ENCODE data around the gene ATG101. TPM values are rescaled to one million over a fixed set of nuclear protein-coding genes. Genes with fewer than 3 reads are reported as not detected.
A peak's percentile ranks its signal among the peaks of the same experiment; 100 is the strongest.

Gene ATG101
- total and polyA plus RNA-seq, 9 of the 15 experiments (the other 6 are each of a cell fraction or from before 2014, with no cell fraction given): 2.9 to 52.4 (median 29.7) TPM

DNA sequence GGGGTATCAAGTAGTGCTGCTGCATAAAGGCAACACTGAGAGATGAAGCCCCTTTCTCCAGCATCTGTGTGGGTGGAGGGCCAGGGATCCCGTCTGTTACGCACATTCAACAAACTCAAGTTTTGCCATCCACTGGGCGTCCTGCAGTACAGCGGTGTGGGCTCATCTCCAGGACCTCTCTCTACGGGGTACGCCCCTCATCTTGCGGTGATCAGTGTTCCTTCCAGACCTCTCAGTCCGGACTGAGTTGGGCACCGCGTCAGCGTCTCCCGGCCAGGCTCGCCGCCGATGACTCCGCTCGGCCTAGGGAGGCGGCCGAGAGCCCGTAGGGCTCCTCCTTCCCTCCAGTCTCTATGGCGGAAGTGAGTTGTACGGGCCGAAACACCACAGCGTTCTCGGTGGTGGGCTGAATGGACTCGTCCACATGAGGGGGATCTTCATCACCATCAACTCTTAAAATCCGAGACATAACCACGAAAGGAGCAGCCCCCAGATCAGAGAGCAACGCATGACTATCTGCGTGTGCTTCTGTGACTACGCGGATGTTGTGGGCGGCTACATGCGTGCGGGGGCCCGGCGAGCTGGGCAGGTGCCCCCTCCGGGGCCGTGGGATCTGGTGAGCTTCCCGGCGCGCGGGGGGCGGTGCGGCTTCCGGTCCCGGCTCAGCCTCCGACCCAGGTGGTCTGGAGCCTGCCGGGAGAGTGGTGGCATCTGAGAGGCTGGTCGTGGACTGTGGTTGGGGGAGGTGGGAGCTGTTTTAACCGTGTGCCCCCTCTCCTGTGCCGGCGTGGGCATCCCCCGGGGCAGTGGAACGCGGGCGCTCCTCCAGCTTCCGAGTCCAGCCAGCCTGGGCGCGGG is at the start of gene ATG101 (continued):
- peak; percentile 83 for TF ChIP-seq FOXM1 (IDR thresholded peaks at IDR 0.05; ENCODE audit: low read depth)
- no peak for TF ChIP-seq FOXM1 (CRISPR knock-in tag; IDR thresholded peaks at IDR 0.05; ENCODE audit: low read depth)
- TF ChIP-seq ESRRB (CRISPR knock-in tag; IDR thresholded peaks at IDR 0.05; ENCODE audit: borderline replicate concordance): no peak
- TF ChIP-seq L3MBTL2 (IDR thresholded peaks at IDR 0.05): peak; percentile 48
- no peak for TF ChIP-seq CHD4 (IDR thresholded peaks at IDR 0.05; ENCODE audit: insufficient read depth, insufficient replicate concordance, low read depth, low read length, poor library complexity, severe bottlenecking)
- TF ChIP-seq HDAC6 (IDR thresholded peaks at IDR 0.05; ENCODE audit: low read depth, low read length): no peak
- no peak for TF ChIP-seq RBM25 (IDR thresholded peaks at IDR 0.05; ENCODE audit: low read depth, low read length, severe bottlenecking)
- TF ChIP-seq, protein P1, sequence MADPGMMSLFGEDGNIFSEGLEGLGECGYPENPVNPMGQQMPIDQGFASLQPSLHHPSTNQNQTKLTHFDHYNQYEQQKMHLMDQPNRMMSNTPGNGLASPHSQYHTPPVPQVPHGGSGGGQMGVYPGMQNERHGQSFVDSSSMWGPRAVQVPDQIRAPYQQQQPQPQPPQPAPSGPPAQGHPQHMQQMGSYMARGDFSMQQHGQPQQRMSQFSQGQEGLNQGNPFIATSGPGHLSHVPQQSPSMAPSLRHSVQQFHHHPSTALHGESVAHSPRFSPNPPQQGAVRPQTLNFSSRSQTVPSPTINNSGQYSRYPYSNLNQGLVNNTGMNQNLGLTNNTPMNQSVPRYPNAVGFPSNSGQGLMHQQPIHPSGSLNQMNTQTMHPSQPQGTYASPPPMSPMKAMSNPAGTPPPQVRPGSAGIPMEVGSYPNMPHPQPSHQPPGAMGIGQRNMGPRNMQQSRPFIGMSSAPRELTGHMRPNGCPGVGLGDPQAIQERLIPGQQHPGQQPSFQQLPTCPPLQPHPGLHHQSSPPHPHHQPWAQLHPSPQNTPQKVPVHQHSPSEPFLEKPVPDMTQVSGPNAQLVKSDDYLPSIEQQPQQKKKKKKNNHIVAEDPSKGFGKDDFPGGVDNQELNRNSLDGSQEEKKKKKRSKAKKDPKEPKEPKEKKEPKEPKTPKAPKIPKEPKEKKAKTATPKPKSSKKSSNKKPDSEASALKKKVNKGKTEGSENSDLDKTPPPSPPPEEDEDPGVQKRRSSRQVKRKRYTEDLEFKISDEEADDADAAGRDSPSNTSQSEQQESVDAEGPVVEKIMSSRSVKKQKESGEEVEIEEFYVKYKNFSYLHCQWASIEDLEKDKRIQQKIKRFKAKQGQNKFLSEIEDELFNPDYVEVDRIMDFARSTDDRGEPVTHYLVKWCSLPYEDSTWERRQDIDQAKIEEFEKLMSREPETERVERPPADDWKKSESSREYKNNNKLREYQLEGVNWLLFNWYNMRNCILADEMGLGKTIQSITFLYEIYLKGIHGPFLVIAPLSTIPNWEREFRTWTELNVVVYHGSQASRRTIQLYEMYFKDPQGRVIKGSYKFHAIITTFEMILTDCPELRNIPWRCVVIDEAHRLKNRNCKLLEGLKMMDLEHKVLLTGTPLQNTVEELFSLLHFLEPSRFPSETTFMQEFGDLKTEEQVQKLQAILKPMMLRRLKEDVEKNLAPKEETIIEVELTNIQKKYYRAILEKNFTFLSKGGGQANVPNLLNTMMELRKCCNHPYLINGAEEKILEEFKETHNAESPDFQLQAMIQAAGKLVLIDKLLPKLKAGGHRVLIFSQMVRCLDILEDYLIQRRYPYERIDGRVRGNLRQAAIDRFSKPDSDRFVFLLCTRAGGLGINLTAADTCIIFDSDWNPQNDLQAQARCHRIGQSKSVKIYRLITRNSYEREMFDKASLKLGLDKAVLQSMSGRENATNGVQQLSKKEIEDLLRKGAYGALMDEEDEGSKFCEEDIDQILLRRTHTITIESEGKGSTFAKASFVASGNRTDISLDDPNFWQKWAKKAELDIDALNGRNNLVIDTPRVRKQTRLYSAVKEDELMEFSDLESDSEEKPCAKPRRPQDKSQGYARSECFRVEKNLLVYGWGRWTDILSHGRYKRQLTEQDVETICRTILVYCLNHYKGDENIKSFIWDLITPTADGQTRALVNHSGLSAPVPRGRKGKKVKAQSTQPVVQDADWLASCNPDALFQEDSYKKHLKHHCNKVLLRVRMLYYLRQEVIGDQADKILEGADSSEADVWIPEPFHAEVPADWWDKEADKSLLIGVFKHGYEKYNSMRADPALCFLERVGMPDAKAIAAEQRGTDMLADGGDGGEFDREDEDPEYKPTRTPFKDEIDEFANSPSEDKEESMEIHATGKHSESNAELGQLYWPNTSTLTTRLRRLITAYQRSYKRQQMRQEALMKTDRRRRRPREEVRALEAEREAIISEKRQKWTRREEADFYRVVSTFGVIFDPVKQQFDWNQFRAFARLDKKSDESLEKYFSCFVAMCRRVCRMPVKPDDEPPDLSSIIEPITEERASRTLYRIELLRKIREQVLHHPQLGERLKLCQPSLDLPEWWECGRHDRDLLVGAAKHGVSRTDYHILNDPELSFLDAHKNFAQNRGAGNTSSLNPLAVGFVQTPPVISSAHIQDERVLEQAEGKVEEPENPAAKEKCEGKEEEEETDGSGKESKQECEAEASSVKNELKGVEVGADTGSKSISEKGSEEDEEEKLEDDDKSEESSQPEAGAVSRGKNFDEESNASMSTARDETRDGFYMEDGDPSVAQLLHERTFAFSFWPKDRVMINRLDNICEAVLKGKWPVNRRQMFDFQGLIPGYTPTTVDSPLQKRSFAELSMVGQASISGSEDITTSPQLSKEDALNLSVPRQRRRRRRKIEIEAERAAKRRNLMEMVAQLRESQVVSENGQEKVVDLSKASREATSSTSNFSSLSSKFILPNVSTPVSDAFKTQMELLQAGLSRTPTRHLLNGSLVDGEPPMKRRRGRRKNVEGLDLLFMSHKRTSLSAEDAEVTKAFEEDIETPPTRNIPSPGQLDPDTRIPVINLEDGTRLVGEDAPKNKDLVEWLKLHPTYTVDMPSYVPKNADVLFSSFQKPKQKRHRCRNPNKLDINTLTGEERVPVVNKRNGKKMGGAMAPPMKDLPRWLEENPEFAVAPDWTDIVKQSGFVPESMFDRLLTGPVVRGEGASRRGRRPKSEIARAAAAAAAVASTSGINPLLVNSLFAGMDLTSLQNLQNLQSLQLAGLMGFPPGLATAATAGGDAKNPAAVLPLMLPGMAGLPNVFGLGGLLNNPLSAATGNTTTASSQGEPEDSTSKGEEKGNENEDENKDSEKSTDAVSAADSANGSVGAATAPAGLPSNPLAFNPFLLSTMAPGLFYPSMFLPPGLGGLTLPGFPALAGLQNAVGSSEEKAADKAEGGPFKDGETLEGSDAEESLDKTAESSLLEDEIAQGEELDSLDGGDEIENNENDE (IDR thresholded peaks at IDR 0.05; ENCODE audit: low read depth, low read length): no peak
- peak; percentile 90 for TF ChIP-seq TFAP4 (CRISPR knock-in tag; IDR thresholded peaks at IDR 0.05; ENCODE audit: borderline replicate concordance)
- TF ChIP-seq NELFE (IDR thresholded peaks at IDR 0.05; ENCODE audit: insufficient read depth, insufficient read length): no peak
- TF ChIP-seq PHB (CRISPR knock-in tag; IDR thresholded peaks at IDR 0.05): 0 out of 2 replicates have a peak, but pooled peaks have one; percentile 14
- TF ChIP-seq ERF (CRISPR knock-in tag; IDR thresholded peaks at IDR 0.05): 0 out of 2 replicates have a peak, but pooled peaks have one; percentile 28
- TF ChIP-seq FIP1L1 (IDR thresholded peaks at IDR 0.05; ENCODE audit: low read depth, low read length, poor library complexity, severe bottlenecking): peak; percentile 54
- TF ChIP-seq ZNF263 (CRISPR knock-in tag; IDR thresholded peaks at IDR 0.05; ENCODE audit: borderline replicate concordance): 0 out of 2 replicates have a peak, but pooled peaks have one; percentile 17
- TF ChIP-seq MEF2A (IDR thresholded peaks at IDR 0.05; ENCODE audit: control insufficient read depth, low read depth, low read length): 0 out of 2 replicates have a peak, but pooled peaks have one; percentile 38

Measured in K562 (cell line).